Stimulated activated CD4-positive, alpha-beta T cell treated with anti-CD3 and anti-CD28 coated beads, Interleukin-1b, Interleukin-23, amount 100 ng/mL, for 4 hours (primary cell): ENCODE data around the gene CBX5.

Source experiments
- DNase-seq, 2 donors: peaks; one replicate each; pipeline ENCODE4 v3.0.0-alpha.2; 2020; ENCODE audit warnings: low read depth in 2 of 2

Gene CBX5

DNA sequence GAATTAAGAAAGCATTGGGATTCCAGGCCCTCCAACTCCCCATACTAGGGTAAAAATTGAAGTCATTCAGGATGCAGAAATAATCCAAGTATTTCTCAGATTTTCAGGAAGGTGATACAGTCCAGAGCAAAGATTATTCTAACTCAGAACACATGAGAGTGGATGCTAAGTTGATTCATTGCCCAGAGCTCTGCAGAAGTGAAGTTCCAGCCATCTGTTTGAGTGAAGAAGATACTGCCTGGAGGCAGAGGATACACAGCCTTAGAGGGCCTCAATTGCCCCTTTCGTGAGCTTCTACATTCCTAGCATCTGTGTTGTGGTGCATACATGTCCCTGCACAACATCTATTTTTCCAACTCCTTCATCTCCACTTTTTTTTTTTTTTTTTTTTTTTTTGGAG, 54.3 kb downstream of the CBX5 start:
- DNase-seq, result no peak

- DNase-seq, result no peak
Measured at GRCh38 chr12:54222609-54223008, 57.3 kb downstream of the CBX5 start.

- no peak for DNase-seq
Measured at GRCh38 chr12:54221402-54221984, 58.4 kb downstream of the CBX5 start.

DNA sequence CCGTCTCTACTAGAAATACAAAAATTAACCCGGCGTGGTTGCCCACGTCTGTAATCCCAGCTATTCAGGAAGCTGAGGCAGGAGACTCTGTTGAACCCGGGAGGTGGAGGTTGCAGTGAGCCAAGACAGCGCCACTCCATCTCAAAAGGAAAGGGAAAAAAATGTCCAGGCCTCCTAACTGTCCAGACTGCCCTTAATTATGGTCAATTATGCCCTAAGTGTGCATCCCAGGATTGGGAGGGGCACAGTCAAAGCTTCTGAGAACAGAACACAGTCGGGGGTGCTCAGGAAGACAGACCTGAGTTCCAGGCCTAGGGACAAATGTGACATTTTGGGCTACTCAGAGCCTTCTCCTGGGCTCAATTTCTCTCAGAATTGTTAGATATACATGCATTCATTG, 59.4 kb downstream of the CBX5 start:
- DNase-seq, result no peak

DNA sequence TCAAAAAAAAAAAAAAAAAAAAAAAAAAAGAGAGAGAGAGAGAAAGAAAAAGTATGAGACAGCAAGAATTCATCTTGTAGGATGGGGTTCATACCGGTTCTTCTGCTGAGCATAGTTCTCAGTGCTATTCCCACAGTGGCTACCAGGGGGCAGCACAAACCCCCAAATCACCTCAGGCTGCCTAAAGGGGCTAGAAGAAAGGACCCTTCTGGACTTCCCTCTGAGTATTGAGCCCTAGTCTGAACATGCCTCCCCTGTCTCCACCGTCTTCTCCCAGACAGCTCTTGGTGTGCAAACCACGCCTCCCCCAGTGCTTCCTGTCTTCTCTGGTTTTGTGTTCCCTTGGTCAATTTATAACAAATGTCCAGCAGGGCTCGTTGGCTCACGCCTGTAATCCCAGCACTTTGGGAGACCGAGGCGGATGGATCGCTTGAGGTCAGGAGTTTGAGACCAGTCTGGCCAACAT, 59.8 kb downstream of the CBX5 start:
- DNase-seq, result peak; percentile 51 to 53

DNA sequence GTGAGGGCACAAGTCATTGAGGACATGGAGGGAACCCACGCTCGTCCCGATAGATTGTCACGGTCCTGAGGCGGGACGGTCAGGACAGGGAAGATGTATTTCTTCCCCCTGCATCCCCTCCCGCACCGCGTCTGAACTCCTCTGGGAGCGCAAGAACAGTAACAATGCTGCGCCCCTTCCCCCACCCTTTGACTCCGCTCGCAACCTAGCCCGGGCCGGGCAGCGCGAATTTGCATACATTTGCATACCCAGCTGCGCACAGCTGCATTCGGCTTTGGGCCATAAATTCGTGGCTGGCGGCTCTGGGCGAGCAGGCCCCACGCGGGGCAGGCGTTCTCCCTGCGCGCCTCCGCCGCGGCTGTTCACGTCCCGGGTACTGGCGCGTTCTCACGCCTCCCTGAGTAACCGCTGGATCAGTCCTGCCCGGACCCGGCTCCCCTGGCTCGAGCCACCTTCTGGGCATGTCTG, 62.1 kb downstream of the CBX5 start:
- DNase-seq, result no peak

- peak; percentile 60 to 70 for DNase-seq
Measured at GRCh38 chr12:54216797-54217661, 62.9 kb downstream of the CBX5 start.

DNA sequence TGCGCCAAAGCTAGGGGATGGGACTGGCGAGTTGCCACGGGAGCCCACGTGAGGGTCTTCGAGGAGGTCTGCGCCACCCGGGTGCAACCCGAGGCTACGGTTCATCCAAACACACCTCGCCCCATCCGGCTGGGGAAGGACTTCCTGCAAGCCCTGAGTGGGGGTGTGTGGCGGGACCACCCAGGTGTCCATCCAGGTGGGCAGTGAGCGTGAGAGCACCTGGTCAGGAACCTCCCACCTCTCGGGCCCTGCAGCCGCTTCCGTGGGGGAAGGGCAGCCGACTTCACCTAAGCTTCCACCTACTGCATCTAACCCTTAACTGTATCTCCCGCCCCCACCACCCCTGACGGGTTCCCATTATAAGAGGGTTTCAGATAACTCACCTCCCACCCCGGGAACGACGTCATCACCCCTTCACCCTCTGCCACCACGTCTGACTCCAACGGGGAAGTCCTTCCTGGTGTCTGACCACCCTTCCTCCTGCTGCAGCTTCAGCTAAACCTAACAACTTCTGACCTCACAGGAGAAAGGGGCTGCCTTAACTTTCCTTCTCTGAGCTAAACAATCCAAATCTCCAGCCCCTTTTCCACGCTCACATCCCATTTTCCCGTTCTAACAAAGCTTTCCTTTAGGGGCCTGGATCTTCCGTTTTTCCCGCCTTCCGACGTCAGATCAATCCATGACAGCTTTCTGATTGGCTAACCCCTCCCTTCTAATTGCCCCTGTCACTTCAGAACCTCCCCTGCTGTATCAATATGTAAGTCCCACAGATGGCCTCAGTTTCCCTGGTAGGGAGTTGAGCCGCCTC, 63.7 kb downstream of the CBX5 start:
- peak; percentile 26 to 37 for DNase-seq

DNA sequence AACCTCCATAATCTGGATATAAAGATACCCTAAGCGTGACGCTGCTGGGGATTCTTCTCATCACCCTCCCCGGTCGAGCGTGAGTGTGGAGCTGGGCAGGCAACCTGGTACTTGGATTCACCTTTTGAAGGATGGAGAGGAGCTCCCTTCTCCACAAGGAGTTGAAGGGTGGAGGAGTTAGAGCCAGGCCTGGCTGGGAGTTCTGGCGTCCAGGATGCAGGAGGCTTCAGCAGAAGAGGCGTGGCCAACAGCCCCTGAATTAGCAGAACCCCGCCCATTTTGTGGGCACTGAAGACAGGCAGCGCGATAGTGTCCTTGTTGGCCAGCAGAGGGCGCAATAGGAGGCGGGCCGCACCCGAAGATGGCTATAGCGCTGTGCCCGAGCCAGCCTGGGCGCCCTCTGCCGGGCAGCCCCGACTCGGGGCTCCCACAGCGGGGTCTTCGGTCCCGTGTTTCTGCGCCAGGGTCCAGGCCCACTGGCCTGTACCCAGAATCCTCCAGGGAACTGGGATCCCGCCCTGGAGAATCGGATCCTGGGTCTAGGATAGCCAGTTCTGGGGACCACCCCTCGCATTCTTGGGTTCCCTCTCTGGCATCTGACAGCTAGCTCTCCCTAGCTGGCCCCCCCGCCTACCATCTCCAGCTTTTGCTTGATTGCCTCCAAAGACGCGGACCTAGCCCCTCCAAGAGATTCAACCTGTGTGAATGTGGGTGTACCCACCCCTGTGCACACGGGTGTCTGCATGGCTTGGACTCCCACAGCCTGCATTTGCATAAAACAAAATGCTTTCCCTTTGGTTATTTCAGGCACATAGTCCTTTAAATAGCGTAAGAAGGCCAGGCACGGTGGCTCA, 65.1 kb downstream of the CBX5 start:
- peak; percentile 83 to 86 for DNase-seq

DNA sequence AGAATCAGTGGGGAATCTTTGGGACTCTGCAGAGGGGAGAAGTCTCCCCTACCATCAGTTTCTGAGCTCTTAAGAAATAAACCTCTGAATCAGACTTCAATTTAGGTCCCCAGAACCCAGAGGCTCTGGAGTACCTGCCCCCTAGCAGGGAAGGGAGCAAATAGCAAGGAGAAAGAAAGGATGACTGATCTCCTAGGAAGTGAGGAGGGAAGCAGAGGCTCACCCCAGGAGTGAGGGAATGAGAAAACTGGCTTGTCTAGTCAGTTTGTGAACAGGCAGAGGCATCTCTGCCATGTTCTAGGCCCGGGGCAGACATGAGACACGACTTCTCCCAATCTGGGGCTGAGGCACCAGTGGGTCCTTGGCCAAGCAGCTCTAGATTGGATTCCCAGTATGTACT, 66.8 kb downstream of the CBX5 start:
- no peak for DNase-seq

DNA sequence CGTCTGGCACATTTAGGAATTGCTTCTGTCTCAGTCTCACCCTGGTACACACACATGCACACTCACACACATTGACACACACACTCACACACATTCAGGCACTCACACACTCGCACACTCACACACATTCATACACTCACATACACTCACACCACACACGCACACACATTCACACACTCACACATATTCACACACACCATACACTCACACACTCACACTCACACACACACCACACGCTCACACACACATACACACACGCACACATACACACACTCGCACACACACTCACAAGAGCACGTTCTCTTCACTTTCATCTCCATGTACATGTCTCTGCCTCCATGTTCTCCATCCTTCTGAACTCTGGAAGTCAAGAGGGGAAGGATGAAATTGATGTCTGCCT, 68.0 kb downstream of the CBX5 start:
- no peak for DNase-seq

DNA sequence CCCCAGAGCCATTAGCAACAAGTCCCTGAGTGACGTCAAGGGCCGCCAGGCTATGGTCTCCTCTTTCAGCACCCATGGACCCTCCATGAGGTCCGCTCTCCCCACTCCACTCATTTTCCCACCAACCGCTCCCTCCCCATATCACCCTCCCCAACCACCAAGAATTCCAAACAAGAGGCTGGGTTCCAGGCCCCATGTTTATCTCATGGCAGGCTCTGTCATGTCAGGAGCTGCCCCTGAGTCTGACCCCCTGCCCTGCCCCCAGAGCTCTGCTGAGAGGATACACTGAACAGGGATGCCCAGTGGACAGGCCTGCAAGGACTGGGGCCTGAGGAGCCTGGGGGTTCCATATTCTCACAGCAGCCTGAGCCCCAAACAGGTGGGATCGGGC, 69.5 kb downstream of the CBX5 start:
- DNase-seq, result no peak

DNA sequence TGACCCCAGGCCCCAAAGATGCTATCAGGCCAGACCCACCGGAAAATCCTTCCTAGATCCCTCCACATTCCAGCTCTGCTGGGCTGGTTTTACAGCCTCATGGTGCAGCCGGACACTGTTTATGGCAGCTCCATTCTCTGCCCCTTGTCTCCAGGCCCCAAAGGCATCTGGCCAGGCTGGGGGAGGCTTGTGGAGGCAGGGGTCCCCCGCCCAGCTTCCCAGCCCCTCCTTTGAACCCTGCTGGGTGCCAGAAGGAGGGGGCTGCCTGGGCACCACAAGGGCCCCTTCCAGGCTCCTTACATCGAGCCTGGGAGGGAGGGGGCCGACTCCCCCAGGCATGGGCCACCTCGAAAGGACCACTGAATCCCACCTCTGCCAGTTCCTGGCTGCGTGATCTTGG, 71.3 kb downstream of the CBX5 start:
- no peak for DNase-seq

DNA sequence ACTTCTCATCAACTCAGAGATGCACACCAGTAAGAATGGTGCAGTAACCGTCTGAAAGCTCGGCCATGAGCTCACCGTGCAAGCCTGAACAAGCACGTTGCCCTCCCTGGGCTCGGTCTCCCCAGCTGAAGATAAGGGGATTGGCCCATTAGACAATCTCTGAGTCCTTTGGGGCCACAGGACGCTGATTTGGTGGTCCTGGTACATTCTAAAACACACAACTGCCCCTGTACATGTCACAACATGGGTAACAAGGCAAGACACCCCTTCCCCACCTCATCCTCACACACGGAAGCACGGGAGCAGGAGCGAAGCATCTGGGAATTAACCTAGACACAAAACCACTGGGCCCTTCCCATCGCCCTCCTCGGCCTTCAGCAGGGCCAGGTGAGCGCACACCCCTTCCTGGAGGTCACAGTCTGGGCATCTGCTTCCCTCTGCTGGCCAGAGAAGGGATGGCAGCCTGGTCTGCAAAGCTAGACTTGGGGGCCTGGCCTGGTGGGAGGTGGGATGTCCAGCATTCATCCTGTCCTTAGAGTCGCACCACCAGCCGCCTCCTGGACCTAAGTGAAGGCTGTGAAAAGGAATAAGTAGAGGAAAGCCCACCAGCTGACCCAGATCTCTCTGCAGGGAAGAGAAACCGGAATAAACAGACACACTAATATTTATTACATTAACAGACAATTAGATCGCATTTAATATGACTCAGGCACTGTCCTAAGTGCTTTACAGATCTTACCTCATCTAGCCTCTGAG, 72.2 kb downstream of the CBX5 start:
- peak; percentile 63 to 76 for DNase-seq

DNA sequence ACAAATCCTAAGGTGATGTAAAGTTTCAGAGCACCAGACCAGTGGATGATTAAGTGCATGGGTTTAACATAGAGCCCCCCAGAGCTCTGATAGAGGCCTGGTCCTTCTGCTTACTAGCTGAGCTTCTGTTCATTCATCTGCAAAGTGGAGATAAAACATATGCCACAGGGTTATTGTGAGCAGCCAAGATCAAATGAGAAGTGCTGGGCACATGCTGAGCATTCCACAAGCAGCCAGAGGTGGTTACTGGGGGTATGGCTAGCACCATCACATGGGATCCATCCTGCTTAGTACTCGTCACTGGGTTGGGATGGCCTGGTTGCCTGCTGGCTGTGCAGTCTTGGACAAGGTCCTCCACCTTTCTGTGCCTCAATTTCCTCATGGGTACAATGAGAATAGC, 73.1 kb downstream of the CBX5 start:
- DNase-seq, result no peak

GRCh38 chr12:54204316-54204715, 75.6 kb downstream of the CBX5 start:
- no peak for DNase-seq

DNA sequence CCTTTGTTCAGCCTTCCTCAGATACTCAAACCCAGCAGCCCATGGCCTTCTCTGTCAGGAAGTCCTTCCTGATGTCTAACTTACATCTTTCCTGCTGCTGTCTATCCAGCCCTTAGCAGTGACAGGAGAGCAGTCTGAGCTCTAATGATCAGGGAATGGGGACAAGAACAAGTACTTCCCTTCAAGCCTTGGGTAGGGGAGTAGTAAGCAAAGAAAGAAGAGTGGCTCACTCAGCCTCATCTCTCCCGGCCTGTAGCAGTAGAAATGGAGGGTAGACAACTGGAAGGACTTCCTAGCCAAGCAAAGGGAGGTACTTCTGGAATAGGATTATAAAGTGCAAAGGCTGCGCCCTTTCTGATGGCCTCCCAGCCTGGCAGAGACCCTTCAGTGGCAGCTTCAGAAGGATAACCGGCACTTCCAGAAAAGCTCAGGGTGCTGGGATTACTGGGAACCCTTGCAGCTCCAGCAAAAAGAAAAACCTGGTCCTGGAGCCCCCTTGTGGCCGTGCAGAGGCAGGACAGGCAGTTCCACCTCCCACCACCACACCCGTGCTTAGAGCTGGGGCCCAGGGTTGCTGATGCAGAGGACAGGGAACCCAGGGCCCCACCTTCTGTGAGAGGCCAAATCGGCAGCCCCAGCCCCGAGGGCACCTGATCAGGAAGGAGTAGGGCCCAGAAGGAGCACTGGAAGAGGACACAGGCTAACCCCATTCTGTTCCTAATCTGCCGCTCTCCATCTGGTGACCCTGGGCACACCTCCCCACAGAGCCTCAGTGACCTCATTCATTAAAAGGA, 78.7 kb downstream of the CBX5 start:
- peak; percentile 53 to 54 for DNase-seq

DNA sequence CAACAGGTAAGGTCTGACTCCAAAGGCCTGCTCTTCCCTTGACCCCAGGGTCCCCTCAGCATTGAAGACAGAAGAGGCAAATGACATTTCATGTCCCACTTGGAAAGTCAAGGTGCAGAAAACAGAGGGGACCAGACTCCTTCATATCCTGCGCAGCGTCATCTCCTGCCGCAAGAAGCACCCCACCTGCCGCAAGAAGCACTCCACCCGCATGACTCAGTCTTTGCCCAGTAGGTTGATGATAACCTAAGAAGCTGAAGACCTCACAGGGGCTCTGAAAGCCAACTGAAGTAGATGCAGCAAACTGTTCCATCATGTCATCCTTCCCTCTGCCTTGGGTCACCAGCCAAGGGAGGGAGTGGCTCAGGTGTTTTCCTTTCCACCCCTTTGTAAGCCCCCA, 79.5 kb downstream of the CBX5 start:
- no peak for DNase-seq

GRCh38 chr12:54199917-54200316, 80.0 kb downstream of the CBX5 start:
- DNase-seq, result no peak

- no peak for DNase-seq
Measured at GRCh38 chr12:54199034-54199433, 80.9 kb downstream of the CBX5 start.
